ENCODE results near the gene RASGEF1C.

The RASGEF1C gene

GRCh38 chr5:180159756-180160155 lies 49.3 kb downstream of the RASGEF1C start:
- no peak for DNase-seq

DNA sequence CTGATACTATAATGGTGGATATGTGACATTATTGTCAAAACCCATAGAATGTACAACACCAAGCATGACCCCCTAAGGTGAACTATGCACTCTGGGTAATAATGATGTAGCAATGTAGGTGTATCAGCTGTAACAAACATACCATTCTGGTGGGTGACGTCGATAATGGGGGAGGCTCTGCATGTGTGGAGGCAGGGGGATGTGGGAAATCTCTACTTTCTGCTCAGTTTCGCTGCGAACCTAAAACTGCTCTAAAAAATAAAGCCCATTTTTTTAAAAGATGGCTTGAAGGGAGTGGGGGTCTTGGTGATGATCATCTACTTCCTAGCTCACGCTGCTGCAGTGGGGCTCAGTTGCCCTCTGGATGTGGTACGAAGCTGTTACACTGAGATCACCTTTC lies 51.1 kb downstream of the RASGEF1C start:
- no peak for DNase-seq

DNA sequence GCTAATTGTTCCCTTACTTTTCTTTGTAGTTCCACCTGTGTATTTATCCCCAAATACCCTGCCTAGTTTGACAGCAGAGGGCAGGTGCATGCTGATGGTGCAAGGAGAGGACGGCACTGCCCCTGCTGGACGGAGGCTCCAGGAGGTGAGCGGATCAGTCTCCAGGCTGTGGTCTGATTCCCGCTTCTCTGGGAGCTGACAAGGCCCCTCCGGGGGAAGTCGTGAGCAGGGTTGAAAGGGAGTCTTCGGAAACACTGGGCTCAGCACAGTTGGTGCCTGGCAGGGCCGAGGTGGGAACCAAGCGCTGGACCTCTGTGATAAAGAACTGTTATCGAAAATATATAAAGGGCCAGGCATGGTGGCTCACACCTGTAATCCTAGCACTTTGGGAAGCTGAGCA lies 52.9 kb downstream of the RASGEF1C start:
- no peak for DNase-seq

- no peak for DNase-seq
These were observed 53.6 kb downstream of the RASGEF1C start for GRCh38 chr5:180155365-180155926.

GRCh38 chr5:180154821-180155364 lies 54.1 kb downstream of the RASGEF1C start:
- no peak for DNase-seq

DNA sequence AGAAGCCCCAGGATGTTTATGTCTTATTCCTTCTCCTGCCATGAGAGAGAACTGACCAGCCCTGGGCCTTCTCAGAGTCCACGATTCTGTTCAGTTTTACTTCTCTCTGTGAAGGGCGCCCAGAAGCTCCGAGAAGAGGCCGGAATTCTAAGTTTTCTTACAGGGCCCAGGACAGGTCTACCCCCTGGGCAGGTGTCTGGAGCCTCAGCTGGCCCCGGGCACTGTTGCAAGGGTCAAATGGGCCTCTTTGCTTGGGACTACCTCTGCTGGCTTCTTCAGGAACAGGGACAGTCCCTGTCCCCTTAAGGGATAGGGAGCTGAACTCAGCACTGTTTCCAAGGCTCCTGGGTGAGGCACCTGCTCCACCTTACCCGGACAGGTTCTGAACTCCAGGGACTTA lies 55.0 kb downstream of the RASGEF1C start:
- DNase-seq: no peak

GRCh38 chr5:180153099-180153498 lies 55.9 kb downstream of the RASGEF1C start:
- DNase-seq: no peak

DNA sequence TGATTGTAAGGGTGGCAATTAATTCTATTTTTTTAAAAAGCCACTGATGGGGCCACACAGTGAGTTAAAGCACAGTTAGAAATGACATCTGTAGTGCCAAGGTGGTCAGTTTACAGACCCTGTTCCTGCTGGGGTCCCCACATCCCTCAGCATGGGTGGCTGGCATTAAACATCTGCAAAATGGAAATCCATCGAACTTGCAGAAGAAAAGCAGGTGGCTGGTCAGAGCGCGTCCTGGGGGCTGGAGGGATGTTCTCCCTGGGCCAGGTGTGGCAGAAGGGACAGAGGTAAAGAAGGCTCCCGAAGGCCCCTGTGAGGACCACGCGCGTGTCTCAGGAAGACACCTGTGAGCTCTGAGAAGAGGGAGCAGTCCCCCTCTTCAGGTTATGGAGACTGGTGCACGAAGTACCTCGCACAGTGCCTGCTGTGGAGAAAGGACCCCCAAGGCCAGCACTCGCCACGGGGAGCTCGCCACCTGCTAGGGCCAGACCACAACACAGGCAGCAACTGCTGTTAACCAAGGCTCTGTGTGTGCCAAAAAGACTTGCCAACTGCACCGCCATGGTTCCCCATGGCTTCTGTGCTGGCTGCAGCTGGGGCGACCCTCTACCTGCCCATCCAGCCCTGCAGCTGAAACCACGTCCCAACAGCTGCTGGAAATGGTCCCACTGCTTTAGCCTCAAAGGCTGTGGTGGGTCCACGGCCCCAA lies 65.2 kb downstream of the RASGEF1C start:
- DNase-seq: no peak

GRCh38 chr5:180142824-180143610 lies 66.0 kb downstream of the RASGEF1C start:
- DNase-seq: no peak

GRCh38 chr5:180142021-180142765 lies 66.8 kb downstream of the RASGEF1C start:
- DNase-seq: no peak

- DNase-seq: no peak
These were observed 67.8 kb downstream of the RASGEF1C start for GRCh38 chr5:180141068-180141660.

GRCh38 chr5:180140571-180140970 lies 68.4 kb downstream of the RASGEF1C start:
- DNase-seq: no peak

DNA sequence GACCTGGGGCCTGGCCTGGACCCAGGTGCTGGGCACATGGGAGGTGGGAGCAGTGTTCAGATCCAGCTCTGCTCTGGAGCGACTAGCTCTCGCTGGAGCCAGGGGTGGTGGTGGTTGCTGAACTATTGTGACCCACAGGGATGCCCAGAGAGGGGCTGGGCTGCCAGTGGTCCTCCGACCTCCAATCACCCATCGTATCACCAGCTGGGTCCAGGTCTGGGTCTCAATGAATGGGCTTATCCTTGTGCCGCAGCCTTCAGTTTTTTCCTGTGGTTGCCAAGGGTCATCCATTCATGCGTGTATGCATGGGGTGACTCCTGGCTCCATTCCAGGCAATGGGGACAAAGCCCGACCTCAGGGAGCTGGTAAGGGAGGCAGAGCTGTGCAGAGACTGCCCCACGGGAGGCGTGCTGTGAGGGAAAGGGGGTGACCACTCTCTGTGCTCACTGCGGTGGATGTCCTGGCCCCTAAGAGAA lies 68.9 kb downstream of the RASGEF1C start:
- no peak for DNase-seq

DNA sequence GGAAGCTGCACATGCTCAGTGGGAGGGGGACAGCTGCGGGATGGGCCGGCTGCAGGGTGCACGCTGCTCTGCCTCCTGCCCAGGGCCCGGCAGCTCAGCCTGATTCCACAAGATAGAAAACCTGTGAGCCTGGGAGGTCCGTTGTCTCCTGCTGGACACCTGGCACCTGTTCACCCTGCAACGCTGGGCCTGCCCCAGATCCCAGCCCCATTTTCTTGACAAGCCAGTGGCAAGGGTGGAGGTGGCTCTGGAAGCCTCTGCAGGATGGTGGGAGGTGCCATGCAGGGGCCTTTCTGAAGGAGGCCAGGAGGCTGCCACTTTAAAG lies 69.3 kb downstream of the RASGEF1C start:
- DNase-seq: no peak

GRCh38 chr5:180138976-180139730 lies 69.9 kb downstream of the RASGEF1C start:
- DNase-seq: no peak

GRCh38 chr5:180138214-180138975 lies 70.6 kb downstream of the RASGEF1C start:
- no peak for DNase-seq

GRCh38 chr5:180137401-180138213 lies 71.4 kb downstream of the RASGEF1C start:
- no peak for DNase-seq

GRCh38 chr5:180136630-180137381 lies 72.2 kb downstream of the RASGEF1C start:
- no peak for DNase-seq

- no peak for DNase-seq
These were observed 72.9 kb downstream of the RASGEF1C start for GRCh38 chr5:180135967-180136629.

All from right hindlimb (tissue), 1 donor.